RWPE2 (cell line): ENCODE data around the gene SNX20.

Source experiments
- ATAC-seq: fragments of 200-7000 bp; cut with Tn5 transposase; 3 replicates; pipeline ENCODE4 v1.9.1; 2021; ENCODE audit warnings: low read depth
- DNase-seq: peaks from one replicate; pipeline ENCODE4 v3.0.0-alpha.2; 2020; ENCODE audit warnings: low spot score
- H3K27ac ChIP-seq: fragments of 450-650 bp; 2 replicates; pipeline ENCODE4 v1.5.1; 2017; ENCODE audit warnings: mild to moderate bottlenecking; ENCODE audit not compliant: poor library complexity, severe bottlenecking
- H3K27me3 ChIP-seq: fragments of 250-450 bp; sonication (Bioruptor Pico); 2 replicates; pipeline ENCODE4 v1.5.1; 2021; ENCODE audit warnings: mild to moderate bottlenecking, moderate library complexity; ENCODE audit not compliant: insufficient read depth, poor library complexity, severe bottlenecking
- H3K36me3 ChIP-seq: fragments of 250-450 bp; sonication (Bioruptor Pico); 2 replicates; pipeline ENCODE4 v1.5.1; 2020; ENCODE audit warnings: low read depth, mild to moderate bottlenecking, moderate library complexity
- H3K4me1 ChIP-seq: fragments of 250-450 bp; sonication (Bioruptor Pico); 2 replicates; pipeline ENCODE4 v1.5.1; 2021; ENCODE audit warnings: mild to moderate bottlenecking, moderate library complexity; ENCODE audit not compliant: insufficient read depth, poor library complexity, severe bottlenecking
- H3K4me3 ChIP-seq: fragments of 250-450 bp; sonication (Bioruptor Pico); 2 replicates; pipeline ENCODE4 v1.5.1; 2021; ENCODE audit warnings: mild to moderate bottlenecking, moderate library complexity; ENCODE audit not compliant: severe bottlenecking
- H3K9me3 ChIP-seq: fragments of 250-450 bp; sonication (Bioruptor Pico); 2 replicates; pipeline ENCODE4 v1.5.1; 2021; ENCODE audit warnings: mild to moderate bottlenecking, moderate library complexity; ENCODE audit not compliant: severe bottlenecking
- TF ChIP-seq, protein P1 (sequence below): fragments of 450-650 bp; IDR thresholded peaks from one replicate; pipeline ENCODE4 v1.5.1; 2017; ENCODE audit warnings: mild to moderate bottlenecking, moderate library complexity; ENCODE audit not compliant: poor library complexity, severe bottlenecking

Gene SNX20

DNA sequence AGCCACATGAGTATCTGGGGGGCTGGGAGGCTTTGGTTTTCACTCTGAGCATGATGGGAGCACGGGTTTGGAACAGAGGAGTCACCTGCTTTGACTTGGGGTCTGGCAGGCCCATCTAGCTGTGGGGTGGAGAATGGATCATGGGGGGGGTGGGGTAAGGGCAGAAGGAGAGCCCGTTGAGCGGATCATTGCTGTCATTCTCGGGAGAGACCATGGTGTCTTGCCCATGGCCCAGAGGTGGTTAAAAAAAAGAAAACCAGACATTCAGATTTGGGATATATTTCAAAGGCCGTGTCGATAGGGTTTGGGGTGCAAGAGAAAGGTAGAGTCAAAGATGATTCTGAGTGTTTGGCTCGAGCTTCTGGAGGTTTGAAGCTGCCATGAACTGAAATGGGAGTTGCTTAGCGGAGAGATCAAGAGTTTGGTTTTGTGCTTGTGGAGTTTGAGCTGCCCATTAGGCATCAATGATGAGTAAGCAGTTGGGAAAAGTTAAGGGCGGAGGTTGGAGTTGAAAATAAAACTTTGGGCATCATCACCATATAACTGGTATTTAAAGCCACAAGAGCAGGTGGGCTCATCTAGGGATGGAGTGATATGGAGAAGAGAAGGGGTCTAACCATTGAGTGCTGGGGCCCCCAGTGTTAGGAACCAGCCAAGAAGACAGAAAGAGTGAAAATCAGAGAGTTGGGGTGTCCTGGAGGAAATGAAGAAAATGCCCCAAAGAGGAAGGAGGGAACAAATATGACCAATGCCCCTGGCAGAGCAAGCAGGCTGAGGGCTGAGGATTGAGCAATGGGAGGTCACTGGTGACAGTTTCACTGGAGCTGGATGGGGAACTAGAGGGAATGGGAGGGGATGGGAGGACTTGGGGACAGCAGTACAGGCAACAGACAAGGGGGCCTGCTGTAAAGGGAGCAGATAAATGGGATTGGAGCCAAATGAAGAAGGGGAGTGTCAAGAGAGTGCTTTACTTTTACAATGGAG, 14.2 kb upstream of the SNX20 start:
- H3K4me3 ChIP-seq = no peak overlapping the region
- H3K36me3 ChIP-seq = no peaks in the 10 kb centered on the region
- H3K9me3 ChIP-seq = no peaks in the 10 kb centered on the region
- TF ChIP-seq, protein P1, sequence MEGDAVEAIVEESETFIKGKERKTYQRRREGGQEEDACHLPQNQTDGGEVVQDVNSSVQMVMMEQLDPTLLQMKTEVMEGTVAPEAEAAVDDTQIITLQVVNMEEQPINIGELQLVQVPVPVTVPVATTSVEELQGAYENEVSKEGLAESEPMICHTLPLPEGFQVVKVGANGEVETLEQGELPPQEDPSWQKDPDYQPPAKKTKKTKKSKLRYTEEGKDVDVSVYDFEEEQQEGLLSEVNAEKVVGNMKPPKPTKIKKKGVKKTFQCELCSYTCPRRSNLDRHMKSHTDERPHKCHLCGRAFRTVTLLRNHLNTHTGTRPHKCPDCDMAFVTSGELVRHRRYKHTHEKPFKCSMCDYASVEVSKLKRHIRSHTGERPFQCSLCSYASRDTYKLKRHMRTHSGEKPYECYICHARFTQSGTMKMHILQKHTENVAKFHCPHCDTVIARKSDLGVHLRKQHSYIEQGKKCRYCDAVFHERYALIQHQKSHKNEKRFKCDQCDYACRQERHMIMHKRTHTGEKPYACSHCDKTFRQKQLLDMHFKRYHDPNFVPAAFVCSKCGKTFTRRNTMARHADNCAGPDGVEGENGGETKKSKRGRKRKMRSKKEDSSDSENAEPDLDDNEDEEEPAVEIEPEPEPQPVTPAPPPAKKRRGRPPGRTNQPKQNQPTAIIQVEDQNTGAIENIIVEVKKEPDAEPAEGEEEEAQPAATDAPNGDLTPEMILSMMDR = no peak
- DNase-seq (no peak), ATAC-seq (no peak)
- H3K27me3 ChIP-seq = no peaks in the 10 kb centered on the region
- H3K27ac ChIP-seq = no peak overlapping the region
- H3K4me1 ChIP-seq = peaks cover 28% of the 10 kb centered on the region

- ATAC-seq (no peak), DNase-seq (no peak)
- TF ChIP-seq, protein P1 = no peak
- Histone ChIP-seq H3K9me3 (no peaks in the 10 kb centered on the region), H3K27me3 (no peaks in the 10 kb centered on the region), H3K27ac (no peak overlapping the region), H3K4me1 (peaks cover 24% of the 10 kb centered on the region), H3K4me3 (no peak overlapping the region), H3K36me3 (no peaks in the 10 kb centered on the region)
Measured at GRCh38 chr16:50694206-50694605, 13.1 kb upstream of the SNX20 start.

- ATAC-seq (peak; percentile 35; the same call in 2 of the 3 replicates), DNase-seq (no peak)
- H3K27ac ChIP-seq = no peak within 1 kb of the TSS
- peak within 1 kb of the TSS; percentile 30 for H3K4me3 ChIP-seq
- no peaks in the 10 kb centered on the region for H3K36me3 ChIP-seq
- TF ChIP-seq, protein P1 = no peak
- H3K27me3 ChIP-seq = no peaks in the 10 kb centered on the region
- no peaks in the 10 kb centered on the region for H3K9me3 ChIP-seq
- peaks cover 21% of the 10 kb centered on the region for H3K4me1 ChIP-seq
Measured at GRCh38 chr16:50692999-50693781, 12.1 kb upstream of the SNX20 start, which contains the start of gene NOD2. Gene NOD2 (plus strand): TSS chr16:50693606. CDS start chr16:50699496, 5,890 bp downstream.

GRCh38 chr16:50692644-50692998, 11.5 kb upstream of the SNX20 start:
- DNase-seq (no peak), ATAC-seq (no peak)
- no peak overlapping the region for H3K4me3 ChIP-seq
- TF ChIP-seq, protein P1 = no peak
- H3K9me3 ChIP-seq = no peaks in the 10 kb centered on the region
- no peak overlapping the region for H3K27ac ChIP-seq
- H3K4me1 ChIP-seq = peaks cover 16% of the 10 kb centered on the region
- no peaks in the 10 kb centered on the region for H3K27me3 ChIP-seq
- no peaks in the 10 kb centered on the region for H3K36me3 ChIP-seq
